HCT116 (cell line): ENCODE measurements around the gene XKR7. TPM values are rescaled to one million over a fixed set of nuclear protein-coding genes. Genes with fewer than 3 reads are reported as not detected.
"Not testable (repeated sequence)": the region's sequence is repeated elsewhere in the genome, so short reads cannot be mapped to it uniquely, and the experiment has no call there.

Experiments
- ATAC-seq: fragments of 200-7000 bp; cut with Tn5 transposase; 2 replicates; pipeline ENCODE4 v1.9.1; 2020; ENCODE audit warnings: mild to moderate bottlenecking, moderate library complexity
- BruUV-seq: library from RNA; stranded (reverse); fragments of 400-500 nt; replicated peaks from 2 replicates; lab custom pipeline; 2021; lab: Mats Ljungman, UMichigan
- CTCF ChIA-PET: fragments of 300-600 bp; sonication (Branson Sonifier 250); formaldehyde crosslinking; loops from one replicate; lab custom pipeline; 2021; ENCODE audit warnings: antibody characterized with exemption; lab: Charles Lee
- POLR2A ChIA-PET: fragments of 300-600, 350-600 bp; sonication (Branson Sonifier 250); formaldehyde crosslinking; loops from one replicate; lab custom pipeline; 2021; ENCODE audit warnings: antibody characterized with exemption; lab: Charles Lee
- RAD21 ChIA-PET, 2 experiments: fragments of 300-600 bp; sonication (Branson Sonifier 250); formaldehyde crosslinking; loops; one replicate each; lab custom pipeline; 2023; ENCODE audit warnings: low total read pairs in 2 of 2; ENCODE audit not compliant: uncharacterized antibody in 2 of 2, unreplicated experiment in 2 of 2, low non-redundant PET in 1 of 2; lab: Charles Lee
- DNase-seq: peaks from one replicate; pipeline ENCODE4 v3.0.0-alpha.2; 2010; ENCODE audit warnings: low read depth, low spot score
- H2AFZ ChIP-seq: fragments of 200-600 bp; shearing (Covaris generic), sonication (generic); 2 replicates; pipeline ENCODE4 v1.6.1; 2017; ENCODE audit warnings: low read depth, mixed run types, mixed read lengths, antibody characterized with exemption, low read length; ENCODE audit not compliant: poor library complexity, severe bottlenecking
- H3K27ac ChIP-seq: 2 replicates; pipeline ENCODE4 v1.5.1; 2012; ENCODE audit warnings: low read depth, low read length
- H3K27me3 ChIP-seq: fragments of 200-600 bp; sonication (generic); 2 replicates; pipeline ENCODE4 v1.6.1; 2016; ENCODE audit warnings: mixed run types, low read length, mixed read lengths; ENCODE audit not compliant: insufficient read depth
- H3K36me3 ChIP-seq, 2 experiments: fragments of 200-500 bp in 1 of 2; fragments of 200-600 bp in 1 of 2; sonication (Bioruptor generic) in 1 of 2; sonication (generic) in 1 of 2; 2 replicates each; pipeline versions ENCODE4 v1.5.1 to v1.6.1; 2014 to 2016; ENCODE audit warnings: low read length in 2 of 2, inconsistent platforms in 1 of 2, mixed read lengths in 1 of 2, mixed run types in 1 of 2; ENCODE audit not compliant: insufficient read depth in 2 of 2, control insufficient read depth in 1 of 2
- H3K4me1 ChIP-seq, 2 experiments: fragments of 200-600 bp in 1 of 2; sonication (generic) in 1 of 2; 2 replicates each; pipeline versions ENCODE4 v1.5.1 to v1.6.1; 2012 to 2017; ENCODE audit warnings: low read length in 2 of 2, inconsistent platforms in 1 of 2, mild to moderate bottlenecking in 1 of 2, mixed read lengths in 1 of 2, mixed run types in 1 of 2, moderate library complexity in 1 of 2; ENCODE audit not compliant: insufficient read depth in 2 of 2, control insufficient read depth in 1 of 2
- H3K4me2 ChIP-seq: fragments of 200-600 bp; sonication (generic); 2 replicates; pipeline ENCODE4 v1.6.1; 2017; ENCODE audit warnings: mixed run types, low read length, mixed read lengths
- H3K4me3 ChIP-seq, 2 experiments: fragments of 200-600 bp in 1 of 2; sonication (generic) in 1 of 2; replicated peaks in 1 of 2; 2 replicates each; pipeline ENCODE4 v1.5.1; 2011 to 2016; ENCODE audit warnings: low read length in 2 of 2, control low read depth in 1 of 2, low read depth in 1 of 2, mild to moderate bottlenecking in 1 of 2, mixed read lengths in 1 of 2, mixed run types in 1 of 2
- H3K79me2 ChIP-seq: fragments of 200-600 bp; sonication (generic); 2 replicates; pipeline ENCODE4 v1.6.1; 2017; ENCODE audit warnings: mild to moderate bottlenecking, mixed run types, low read length, moderate library complexity, mixed read lengths; ENCODE audit not compliant: insufficient read depth
- H3K9ac ChIP-seq: fragments of 200-600 bp; sonication (generic); 2 replicates; pipeline ENCODE4 v1.6.1; 2016; ENCODE audit warnings: low read length, mixed read lengths
- H3K9me2 ChIP-seq: fragments of 200-600 bp; sonication (generic), shearing (Covaris generic); 2 replicates; pipeline ENCODE4 v1.6.1; 2017; ENCODE audit warnings: mixed run types, mild to moderate bottlenecking, moderate library complexity; ENCODE audit not compliant: insufficient read depth
- H3K9me3 ChIP-seq, 2 experiments: fragments of 200-500 bp in 1 of 2; fragments of 200-600 bp in 1 of 2; sonication (Bioruptor generic) in 1 of 2; sonication (generic) in 1 of 2; 2 replicates each; pipeline ENCODE4 v1.6.1; 2014 to 2017; ENCODE audit warnings: low read length in 2 of 2, mixed read lengths in 2 of 2, inconsistent platforms in 1 of 2, low read depth in 1 of 2, mild to moderate bottlenecking in 1 of 2, mixed run types in 1 of 2, moderate library complexity in 1 of 2; ENCODE audit not compliant: control insufficient read depth in 1 of 2, insufficient read depth in 1 of 2
- H4K20me1 ChIP-seq: fragments of 200-600 bp; sonication (generic), shearing (Covaris generic); 2 replicates; pipeline ENCODE4 v1.6.1; 2017; ENCODE audit warnings: mixed run types, mild to moderate bottlenecking, moderate library complexity; ENCODE audit not compliant: insufficient read depth
- CEBPB ChIP-seq: IDR thresholded peaks from 2 replicates; pipeline ENCODE4 v1.6.1; 2012; ENCODE audit warnings: low read depth
- ELF1 ChIP-seq: IDR thresholded peaks from 2 replicates; pipeline ENCODE4 v1.6.1; 2012; ENCODE audit warnings: low read depth, borderline replicate concordance
- JUND ChIP-seq: IDR thresholded peaks from 2 replicates; pipeline ENCODE4 v1.6.1; 2012
- RAD21 ChIP-seq: IDR thresholded peaks from 2 replicates; pipeline ENCODE4 v1.6.1; 2012; ENCODE audit warnings: low read depth, mild to moderate bottlenecking
- SP1 ChIP-seq: IDR thresholded peaks from 2 replicates; pipeline ENCODE4 v1.6.1; 2012; ENCODE audit warnings: low read depth
- TCF7L2 ChIP-seq: IDR thresholded peaks from 2 replicates; pipeline ENCODE4 v1.7.0; 2011; ENCODE audit warnings: borderline replicate concordance, inconsistent platforms; ENCODE audit not compliant: insufficient read depth, insufficient read length; ENCODE audit errors: extremely low read depth
- intact Hi-C: fragments of 100-400 bp; cut with micrococcal nuclease; formaldehyde crosslinking; loops from 2 replicates; pipeline ENCODE4 v1.10.0; 2022
- total RNA-seq: library from RNA; stranded (reverse); gene quantifications from one replicate; pipeline ENCODE4 v1.2.1, GENCODE V29; 2021; ENCODE audit not compliant: unreplicated experiment

Gene XKR7
- total RNA-seq, 1 experiment from 2014 or later = not detected

- Histone ChIP-seq H3K27ac (no peak overlapping the region), H3K4me1 (no peaks in the 10 kb centered on the region), H3K9ac (no peak overlapping the region), H3K4me3 (no peak overlapping the region), H3K27me3 (no peaks in the 10 kb centered on the region), H4K20me1 (no peaks in the 10 kb centered on the region), H3K79me2 (no peaks in the 10 kb centered on the region), H2AFZ (no peak overlapping the region), H3K36me3 (no peaks in the 10 kb centered on the region), H3K9me3 (no peaks in the 10 kb centered on the region), H3K9me2 (no peaks in the 10 kb centered on the region), H3K4me2 (no peak overlapping the region)
- CTCF ChIA-PET = interaction anchor here (2.0 kb wide), 1 partner anchor 32 kb away, joined by 6 read pairs; the partner anchor contains the start of gene PDRG1
- no TSS peak for BruUV-seq
- TF ChIP-seq TCF7L2 (no peak), CEBPB (no peak), SP1 (no peak), JUND (no peak), ELF1 (no peak), RAD21 (no peak)
- POLR2A ChIA-PET = no interaction called here
- ATAC-seq (peak; percentile 53; the same call in 1 of the 2 replicates), DNase-seq (no peak)
- intact Hi-C loops = no loop called here
- RAD21 ChIA-PET = interaction anchor here in 1 of 2 experiments (0.6 kb wide), 1 partner anchor 67 kb away, joined by 3 read pairs; no protein-coding TSS in a partner anchor
Measured at GRCh38 chr20:31920275-31920855, 47.6 kb upstream of the XKR7 start.

GRCh38 chr20:31921480-31921879 lies 46.5 kb upstream of the XKR7 start:
- ATAC-seq, H3K9me2 ChIP-seq, H4K20me1 ChIP-seq, H3K9ac ChIP-seq, H3K4me3 ChIP-seq, BruUV-seq, RAD21 ChIA-PET, POLR2A ChIA-PET, H3K4me2 ChIP-seq, H3K27ac ChIP-seq, H3K4me1 ChIP-seq, DNase-seq, H3K79me2 ChIP-seq, H3K36me3 ChIP-seq, H3K9me3 ChIP-seq, H3K27me3 ChIP-seq, intact Hi-C loops, H2AFZ ChIP-seq: not testable (repeated sequence)
- CTCF ChIA-PET = interaction anchor here (2.0 kb wide), 1 partner anchor 31 kb away, joined by 6 read pairs; the partner anchor contains the start of gene PDRG1
